Suprapubic skin (tissue), 4 donors: ENCODE data around the gene GHDC.
"Not testable (repeated sequence)": the region's sequence is repeated elsewhere in the genome, so short reads cannot be mapped to it uniquely, and the experiment has no call there.

Experiments
- EP300 ChIP-seq: sonication (generic); formaldehyde crosslinking; IDR thresholded peaks from one replicate; pipeline ENCODE4 v1.6.1; 2017; ENCODE audit warnings: antibody characterized with exemption
- POLR2A ChIP-seq, 2 donors: fragments of 450-650 bp; IDR thresholded peaks; one replicate each; pipeline ENCODE4 v1.6.1; 2017; ENCODE audit warnings: antibody characterized with exemption in 2 of 2, mild to moderate bottlenecking in 2 of 2, moderate library complexity in 2 of 2
- POLR2AphosphoS5 ChIP-seq, 3 donors: sonication (generic); formaldehyde crosslinking; IDR thresholded peaks; one replicate each; pipeline ENCODE4 v1.6.1; 2017; ENCODE audit warnings: antibody characterized with exemption in 3 of 3
- TF ChIP-seq, protein P1 (sequence below), 2 donors: fragments of 200-600 bp in 1 of 2; fragments of 450-650 bp in 1 of 2; sonication (generic) in 1 of 2; IDR thresholded peaks; one replicate each; pipeline ENCODE4 v1.5.1; 2016 to 2019; ENCODE audit warnings: antibody characterized with exemption in 2 of 2, mild to moderate bottlenecking in 1 of 2, moderate library complexity in 1 of 2

DNA sequence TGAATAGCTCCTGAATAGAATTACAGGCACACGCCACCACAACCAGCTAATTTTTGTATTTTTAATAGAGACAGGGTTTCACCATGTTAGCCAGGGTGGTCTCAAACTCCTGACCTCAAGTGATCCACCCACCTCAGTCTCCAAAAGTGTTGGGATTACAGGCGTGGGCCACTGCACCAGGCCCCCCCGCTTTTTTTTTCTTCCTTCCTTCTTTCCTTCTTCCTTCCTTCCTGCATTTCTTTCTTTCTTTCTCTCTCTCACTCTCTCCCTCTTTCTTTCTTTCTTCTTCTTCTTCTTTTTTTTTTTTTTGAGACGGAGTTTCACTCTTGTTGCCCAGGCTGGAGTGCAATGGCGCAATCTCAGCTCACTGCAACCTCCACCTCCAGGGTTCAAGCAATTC lies 8.1 kb downstream of the GHDC start:
- TF ChIP-seq, protein P1, sequence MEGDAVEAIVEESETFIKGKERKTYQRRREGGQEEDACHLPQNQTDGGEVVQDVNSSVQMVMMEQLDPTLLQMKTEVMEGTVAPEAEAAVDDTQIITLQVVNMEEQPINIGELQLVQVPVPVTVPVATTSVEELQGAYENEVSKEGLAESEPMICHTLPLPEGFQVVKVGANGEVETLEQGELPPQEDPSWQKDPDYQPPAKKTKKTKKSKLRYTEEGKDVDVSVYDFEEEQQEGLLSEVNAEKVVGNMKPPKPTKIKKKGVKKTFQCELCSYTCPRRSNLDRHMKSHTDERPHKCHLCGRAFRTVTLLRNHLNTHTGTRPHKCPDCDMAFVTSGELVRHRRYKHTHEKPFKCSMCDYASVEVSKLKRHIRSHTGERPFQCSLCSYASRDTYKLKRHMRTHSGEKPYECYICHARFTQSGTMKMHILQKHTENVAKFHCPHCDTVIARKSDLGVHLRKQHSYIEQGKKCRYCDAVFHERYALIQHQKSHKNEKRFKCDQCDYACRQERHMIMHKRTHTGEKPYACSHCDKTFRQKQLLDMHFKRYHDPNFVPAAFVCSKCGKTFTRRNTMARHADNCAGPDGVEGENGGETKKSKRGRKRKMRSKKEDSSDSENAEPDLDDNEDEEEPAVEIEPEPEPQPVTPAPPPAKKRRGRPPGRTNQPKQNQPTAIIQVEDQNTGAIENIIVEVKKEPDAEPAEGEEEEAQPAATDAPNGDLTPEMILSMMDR (IDR thresholded peaks at IDR 0.05), result not testable (repeated sequence)
- not testable (repeated sequence) for TF ChIP-seq POLR2A (IDR thresholded peaks at IDR 0.05); POLR2AphosphoS5 (IDR thresholded peaks at IDR 0.05); EP300
